AG04450 (cell line): Measurements from ENCODE around the gene ABHD16A. TPM values are rescaled to one million over a fixed set of nuclear protein-coding genes. Genes with fewer than 3 reads are reported as not detected.

Source experiments
- CTCF ChIA-PET: fragments of 300-600, 350-600 bp; formaldehyde crosslinking; extraction: SDS; loops from one replicate; lab custom pipeline; 2022; ENCODE audit warnings: antibody characterized with exemption, inconsistent platforms; lab: Charles Lee
- POLR2A ChIA-PET: fragments of 350-600 bp; formaldehyde crosslinking; extraction: SDS; loops from one replicate; lab custom pipeline; 2021; ENCODE audit warnings: antibody characterized with exemption, inconsistent platforms; lab: Yijun Ruan, JAX
- DNase-seq: peaks from one replicate; pipeline ENCODE4 v3.0.0-alpha.2; 2011; ENCODE audit warnings: low read depth, low spot score
- H3K27ac ChIP-seq: one replicate; pipeline ENCODE4 v1.5.1; 2012; ENCODE audit warnings: low read depth, low read length, control low read depth
- H3K27me3 ChIP-seq: one replicate; pipeline ENCODE4 v1.6.0; 2012; ENCODE audit warnings: low read length; ENCODE audit not compliant: control insufficient read depth, insufficient read depth
- H3K4me3 ChIP-seq: 2 replicates; pipeline ENCODE4 v1.5.1; 2011; ENCODE audit warnings: mild to moderate bottlenecking, low read depth, low read length, control low read depth
- H3K9me3 ChIP-seq: 2 replicates; pipeline ENCODE4 v1.5.1; 2012; ENCODE audit warnings: low read length; ENCODE audit not compliant: control insufficient read depth, insufficient read depth
- polyA plus RNA-seq: library from polyadenylated mRNA; depleted of rRNA; stranded (reverse); fragments of >200 nt; gene quantifications from 2 replicates; pipeline ENCODE4 v1.2.3, GENCODE V29; 2011
- TF ChIP-seq, protein P1 (sequence below): IDR thresholded peaks from 2 replicates; pipeline ENCODE4 v1.5.1; 2011; ENCODE audit warnings: low read depth, low read length, control low read depth, inconsistent platforms

The ABHD16A gene
- polyA plus RNA-seq, 1 experiment = 34.0 TPM

GRCh38 chr6:31728767-31729514 is 25.8 kb upstream of the ABHD16A start, which contains the start of gene DDAH2:
DDAH2 (minus strand) TSS chr6:31729299; CDS start chr6:31729161, 138 bp downstream.
- Histone ChIP-seq H3K9me3 (peaks cover 4% of the 10 kb centered on the region; the same call in 1 of the 2 replicates), H3K4me3 (peak within 1 kb of the TSS; percentile 90), H3K27me3 (no peaks in the 10 kb centered on the region), H3K27ac (peak within 1 kb of the TSS; percentile 90)
- POLR2A ChIA-PET = interaction anchor here (0.5 to 1.4 kb wide), 5 partner anchors 11 to 99 kb away, joined by 3 to 8 read pairs (median 3); partner anchors contain the start of genes HSPA1A, HSPA1B, HSPA1L and LSM2
- CTCF ChIA-PET = interaction anchor here (0.6 to 2.8 kb wide), 7 partner anchors 10 to 223 kb away, joined by 3 to 11 read pairs (median 4); partner anchors contain the start of gene MSH5
- TF ChIP-seq, protein P1, sequence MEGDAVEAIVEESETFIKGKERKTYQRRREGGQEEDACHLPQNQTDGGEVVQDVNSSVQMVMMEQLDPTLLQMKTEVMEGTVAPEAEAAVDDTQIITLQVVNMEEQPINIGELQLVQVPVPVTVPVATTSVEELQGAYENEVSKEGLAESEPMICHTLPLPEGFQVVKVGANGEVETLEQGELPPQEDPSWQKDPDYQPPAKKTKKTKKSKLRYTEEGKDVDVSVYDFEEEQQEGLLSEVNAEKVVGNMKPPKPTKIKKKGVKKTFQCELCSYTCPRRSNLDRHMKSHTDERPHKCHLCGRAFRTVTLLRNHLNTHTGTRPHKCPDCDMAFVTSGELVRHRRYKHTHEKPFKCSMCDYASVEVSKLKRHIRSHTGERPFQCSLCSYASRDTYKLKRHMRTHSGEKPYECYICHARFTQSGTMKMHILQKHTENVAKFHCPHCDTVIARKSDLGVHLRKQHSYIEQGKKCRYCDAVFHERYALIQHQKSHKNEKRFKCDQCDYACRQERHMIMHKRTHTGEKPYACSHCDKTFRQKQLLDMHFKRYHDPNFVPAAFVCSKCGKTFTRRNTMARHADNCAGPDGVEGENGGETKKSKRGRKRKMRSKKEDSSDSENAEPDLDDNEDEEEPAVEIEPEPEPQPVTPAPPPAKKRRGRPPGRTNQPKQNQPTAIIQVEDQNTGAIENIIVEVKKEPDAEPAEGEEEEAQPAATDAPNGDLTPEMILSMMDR = no peak
- no peak for DNase-seq

- DNase-seq = no peak
- peaks cover 4% of the 10 kb centered on the region; the same call in 1 of the 2 replicates for H3K9me3 ChIP-seq
- peak overlapping the region; percentile 90 for H3K4me3 ChIP-seq
- TF ChIP-seq, protein P1 = no peak
- H3K27me3 ChIP-seq = no peaks in the 10 kb centered on the region
- CTCF ChIA-PET = interaction anchor here (2.8 kb wide), 1 partner anchor 103 kb away, joined by 11 read pairs; no protein-coding TSS in a partner anchor
- no peak overlapping the region for H3K27ac ChIP-seq
- POLR2A ChIA-PET = interaction anchor here (0.6 kb wide), 1 partner anchor 43 kb away, joined by 4 read pairs; no protein-coding TSS in a partner anchor
Measured at GRCh38 chr6:31727717-31728671, 24.9 kb upstream of the ABHD16A start.

- Histone ChIP-seq H3K27ac (no peak overlapping the region), H3K9me3 (peaks cover 4% of the 10 kb centered on the region; the same call in 1 of the 2 replicates), H3K27me3 (no peaks in the 10 kb centered on the region), H3K4me3 (no peak overlapping the region)
- CTCF ChIA-PET = no interaction called here
- TF ChIP-seq, protein P1 = no peak
- POLR2A ChIA-PET = no interaction called here
- no peak for DNase-seq
Measured at GRCh38 chr6:31727034-31727716, 24.1 kb upstream of the ABHD16A start.

GRCh38 chr6:31725502-31726350 is 22.6 kb upstream of the ABHD16A start:
- Histone ChIP-seq H3K4me3 (no peak overlapping the region), H3K9me3 (peaks cover 4% of the 10 kb centered on the region; the same call in 1 of the 2 replicates), H3K27me3 (peaks cover 7% of the 10 kb centered on the region), H3K27ac (no peak overlapping the region)
- TF ChIP-seq, protein P1 = no peak
- CTCF ChIA-PET = no interaction called here
- no peak for DNase-seq
- POLR2A ChIA-PET = interaction anchor here (1.6 to 2.1 kb wide), 2 partner anchors 22 to 102 kb away, joined by 4 to 5 read pairs; partner anchors contain the start of genes ABHD16A and HSPA1B
